K562 (cell line): ENCODE results near the gene CHMP5. TPM values are rescaled to one million over a fixed set of nuclear protein-coding genes. Genes with fewer than 3 reads are reported as not detected.
A peak's percentile ranks its signal among the peaks of the same experiment; 100 is the strongest.

ENCODE experiments used
- CBX8 ChIP-seq: fragments of 200-600 bp; sonication (generic); IDR thresholded peaks from 2 replicates; pipeline ENCODE4 v1.6.1; 2012; ENCODE audit warnings: borderline replicate concordance, mixed run types, low read depth, mild to moderate bottlenecking, moderate library complexity, mixed read lengths, low read length, control low read depth, inconsistent platforms; ENCODE audit not compliant: poor library complexity, severe bottlenecking; ENCODE audit errors: extremely low read depth
- GMEB1 ChIP-seq: fragments of 250-450 bp; sonication (Bioruptor Pico); IDR thresholded peaks from 2 replicates; pipeline ENCODE4 v1.4.0; 2020; ENCODE audit warnings: mild to moderate bottlenecking
- JUND ChIP-seq, 2 experiments: IDR thresholded peaks; 2 replicates in 1 of 2; 3 replicates in 1 of 2; pipeline ENCODE4 v1.6.1; 2011; ENCODE audit warnings: borderline replicate concordance in 2 of 2, low read depth in 2 of 2, low read length in 2 of 2, improper control_type of control experiment in 1 of 2, missing biosample characterization in 1 of 2, missing genetic modification characterization in 1 of 2, missing genetic modification reagents in 1 of 2
- KLF13 ChIP-seq: fragments of 450-650 bp; IDR thresholded peaks from 2 replicates; pipeline ENCODE4 v1.6.1; 2016; ENCODE audit warnings: missing genetic modification characterization, low read depth, mild to moderate bottlenecking, missing compliant biosample characterization, moderate library complexity, borderline replicate concordance
- MCM7 ChIP-seq, 2 experiments: fragments of 450-650 bp; IDR thresholded peaks; 2 replicates each; pipeline ENCODE4 v1.6.1; 2016 to 2018
- NUFIP1 ChIP-seq: fragments of 450-650 bp; IDR thresholded peaks from 2 replicates; pipeline ENCODE4 v1.6.1; 2018; ENCODE audit not compliant: partially characterized antibody
- PHF20 ChIP-seq: fragments of 450-650 bp; IDR thresholded peaks from 2 replicates; pipeline ENCODE4 v1.6.1; 2018; ENCODE audit not compliant: partially characterized antibody
- PML ChIP-seq: IDR thresholded peaks from 2 replicates; pipeline ENCODE4 v1.6.1; 2012; ENCODE audit warnings: low read length, inconsistent platforms
- RNF219 ChIP-seq: fragments of 250-450 bp; sonication (Bioruptor Pico); IDR thresholded peaks from 2 replicates; pipeline ENCODE4 v1.5.0; 2022; ENCODE audit warnings: mild to moderate bottlenecking
- SMAD1 ChIP-seq: fragments of 150-350 bp; IDR thresholded peaks from 2 replicates; pipeline ENCODE4 v1.6.1; 2014; ENCODE audit warnings: low read length, low read depth; ENCODE audit not compliant: partially characterized antibody
- TEAD4 ChIP-seq, 2 experiments: sonication (generic) in 1 of 2; formaldehyde crosslinking in 1 of 2; IDR thresholded peaks; 2 replicates each; pipeline versions ENCODE4 v1.6.1 to v1.8.0; 2012 to 2022; ENCODE audit warnings: borderline replicate concordance in 1 of 2, inconsistent platforms in 1 of 2, low read length in 1 of 2, mild to moderate bottlenecking in 1 of 2, missing genetic modification reagents in 1 of 2
- polyA plus RNA-seq, 8 experiments: library from polyadenylated mRNA; depleted of rRNA in 4 of 8; stranded (reverse) in 5 of 8; unstranded in 3 of 8; fragments of >200 nt; fragmentation: Nextera tagmentation in 2 of 8; fragmentation: Illumina TruSeq in 1 of 8; extraction: Ambion mirVana in 2 of 8; extraction: Trizol in 1 of 8; gene quantifications; 2 replicates each; pipeline versions ENCODE4 v1.2.1 to v1.2.3, GENCODE V29; 2011 to 2014; ENCODE audit warnings: inconsistent platforms in 1 of 8, missing spikeins in 1 of 8
- total RNA-seq, 7 experiments: library from RNA; depleted of rRNA in 6 of 7; stranded (reverse); fragments of >200 nt in 6 of 7; fragmentation: Illumina TruSeq in 2 of 7; extraction: Trizol in 2 of 7; gene quantifications; 2 replicates each; pipeline versions ENCODE4 v1.2.1 to v1.2.3, GENCODE V29; 2011 to 2021; ENCODE audit warnings: low replicate concordance in 1 of 7
- TF ChIP-seq, protein P1 (sequence below): fragments of 450-650 bp; IDR thresholded peaks from 2 replicates; pipeline ENCODE4 v1.6.1; 2016; ENCODE audit warnings: low read depth, mild to moderate bottlenecking, moderate library complexity
- TF ChIP-seq, protein P2 (sequence below): sonication (generic); formaldehyde crosslinking; IDR thresholded peaks from 2 replicates; pipeline ENCODE4 v1.8.0; 2022; ENCODE audit warnings: mild to moderate bottlenecking, missing genetic modification reagents, borderline replicate concordance
- TF ChIP-seq, protein P3 (sequence below): fragments of 200-800 bp; sonication (Bioruptor generic); IDR thresholded peaks from 2 replicates; pipeline ENCODE4 v1.6.1; 2016; ENCODE audit warnings: missing genetic modification characterization, missing compliant biosample characterization

The CHMP5 gene
- total and polyA plus RNA-seq, 9 of the 15 experiments (the other 6 are each of a cell fraction or from before 2014, with no cell fraction given) = 36.0 to 105 (median 54.9) TPM

- TF ChIP-seq RNF219 (CRISPR knock-in tag) (no peak), MCM7 (IDR thresholded peaks at IDR 0.05) (no peak), CBX8 (no peak), TEAD4 (IDR thresholded peaks at IDR 0.05; ENCODE audit: low read length) (peak; percentile 94), TEAD4 (CRISPR knock-in tag; IDR thresholded peaks at IDR 0.05; ENCODE audit: borderline replicate concordance) (no peak), NUFIP1 (no peak), SMAD1 (no peak), PHF20 (no peak), JUND (IDR thresholded peaks at IDR 0.05; ENCODE audit: borderline replicate concordance, low read depth, low read length) (peak; percentile 57; the same call in 1 of the 2 replicates), JUND (tag; IDR thresholded peaks at IDR 0.05; ENCODE audit: borderline replicate concordance, low read depth, low read length) (peak; percentile 66; the same call in 1 of the 3 replicates), KLF13 (tag) (no peak), GMEB1 (CRISPR knock-in tag) (no peak), PML (peak; percentile 83; the same call in 1 of the 2 replicates)
- TF ChIP-seq, protein P1, sequence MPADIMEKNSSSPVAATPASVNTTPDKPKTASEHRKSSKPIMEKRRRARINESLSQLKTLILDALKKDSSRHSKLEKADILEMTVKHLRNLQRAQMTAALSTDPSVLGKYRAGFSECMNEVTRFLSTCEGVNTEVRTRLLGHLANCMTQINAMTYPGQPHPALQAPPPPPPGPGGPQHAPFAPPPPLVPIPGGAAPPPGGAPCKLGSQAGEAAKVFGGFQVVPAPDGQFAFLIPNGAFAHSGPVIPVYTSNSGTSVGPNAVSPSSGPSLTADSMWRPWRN = no peak
- TF ChIP-seq, protein P2, sequence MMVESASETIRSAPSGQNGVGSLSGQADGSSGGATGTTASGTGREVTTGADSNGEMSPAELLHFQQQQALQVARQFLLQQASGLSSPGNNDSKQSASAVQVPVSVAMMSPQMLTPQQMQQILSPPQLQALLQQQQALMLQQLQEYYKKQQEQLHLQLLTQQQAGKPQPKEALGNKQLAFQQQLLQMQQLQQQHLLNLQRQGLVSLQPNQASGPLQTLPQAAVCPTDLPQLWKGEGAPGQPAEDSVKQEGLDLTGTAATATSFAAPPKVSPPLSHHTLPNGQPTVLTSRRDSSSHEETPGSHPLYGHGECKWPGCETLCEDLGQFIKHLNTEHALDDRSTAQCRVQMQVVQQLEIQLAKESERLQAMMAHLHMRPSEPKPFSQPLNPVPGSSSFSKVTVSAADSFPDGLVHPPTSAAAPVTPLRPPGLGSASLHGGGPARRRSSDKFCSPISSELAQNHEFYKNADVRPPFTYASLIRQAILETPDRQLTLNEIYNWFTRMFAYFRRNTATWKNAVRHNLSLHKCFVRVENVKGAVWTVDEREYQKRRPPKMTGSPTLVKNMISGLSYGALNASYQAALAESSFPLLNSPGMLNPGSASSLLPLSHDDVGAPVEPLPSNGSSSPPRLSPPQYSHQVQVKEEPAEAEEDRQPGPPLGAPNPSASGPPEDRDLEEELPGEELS = no peak
- TF ChIP-seq, protein P3, sequence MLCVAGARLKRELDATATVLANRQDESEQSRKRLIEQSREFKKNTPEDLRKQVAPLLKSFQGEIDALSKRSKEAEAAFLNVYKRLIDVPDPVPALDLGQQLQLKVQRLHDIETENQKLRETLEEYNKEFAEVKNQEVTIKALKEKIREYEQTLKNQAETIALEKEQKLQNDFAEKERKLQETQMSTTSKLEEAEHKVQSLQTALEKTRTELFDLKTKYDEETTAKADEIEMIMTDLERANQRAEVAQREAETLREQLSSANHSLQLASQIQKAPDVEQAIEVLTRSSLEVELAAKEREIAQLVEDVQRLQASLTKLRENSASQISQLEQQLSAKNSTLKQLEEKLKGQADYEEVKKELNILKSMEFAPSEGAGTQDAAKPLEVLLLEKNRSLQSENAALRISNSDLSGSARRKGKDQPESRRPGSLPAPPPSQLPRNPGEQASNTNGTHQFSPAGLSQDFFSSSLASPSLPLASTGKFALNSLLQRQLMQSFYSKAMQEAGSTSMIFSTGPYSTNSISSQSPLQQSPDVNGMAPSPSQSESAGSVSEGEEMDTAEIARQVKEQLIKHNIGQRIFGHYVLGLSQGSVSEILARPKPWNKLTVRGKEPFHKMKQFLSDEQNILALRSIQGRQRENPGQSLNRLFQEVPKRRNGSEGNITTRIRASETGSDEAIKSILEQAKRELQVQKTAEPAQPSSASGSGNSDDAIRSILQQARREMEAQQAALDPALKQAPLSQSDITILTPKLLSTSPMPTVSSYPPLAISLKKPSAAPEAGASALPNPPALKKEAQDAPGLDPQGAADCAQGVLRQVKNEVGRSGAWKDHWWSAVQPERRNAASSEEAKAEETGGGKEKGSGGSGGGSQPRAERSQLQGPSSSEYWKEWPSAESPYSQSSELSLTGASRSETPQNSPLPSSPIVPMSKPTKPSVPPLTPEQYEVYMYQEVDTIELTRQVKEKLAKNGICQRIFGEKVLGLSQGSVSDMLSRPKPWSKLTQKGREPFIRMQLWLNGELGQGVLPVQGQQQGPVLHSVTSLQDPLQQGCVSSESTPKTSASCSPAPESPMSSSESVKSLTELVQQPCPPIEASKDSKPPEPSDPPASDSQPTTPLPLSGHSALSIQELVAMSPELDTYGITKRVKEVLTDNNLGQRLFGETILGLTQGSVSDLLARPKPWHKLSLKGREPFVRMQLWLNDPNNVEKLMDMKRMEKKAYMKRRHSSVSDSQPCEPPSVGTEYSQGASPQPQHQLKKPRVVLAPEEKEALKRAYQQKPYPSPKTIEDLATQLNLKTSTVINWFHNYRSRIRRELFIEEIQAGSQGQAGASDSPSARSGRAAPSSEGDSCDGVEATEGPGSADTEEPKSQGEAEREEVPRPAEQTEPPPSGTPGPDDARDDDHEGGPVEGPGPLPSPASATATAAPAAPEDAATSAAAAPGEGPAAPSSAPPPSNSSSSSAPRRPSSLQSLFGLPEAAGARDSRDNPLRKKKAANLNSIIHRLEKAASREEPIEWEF = no peak
Observed at GRCh38 chr9:33331377-33331891, 66.6 kb downstream of the CHMP5 start (continued).
